Body of pancreas (tissue), 4 donors: ENCODE data around the gene AKNAD1. TPM values are rescaled to one million over a fixed set of nuclear protein-coding genes. Genes with fewer than 3 reads are reported as not detected.

Experiments used
- ATAC-seq: fragments of 150-250 bp; one replicate; pipeline ENCODE4 v1.9.1; 2016
- DNase-seq, 4 donors: peaks; one replicate each; pipeline ENCODE4 v3.0.0-alpha.2; 2019
- H3K27ac ChIP-seq, 4 donors: fragments of 200-600 bp; sonication (generic); 1 replicate in 3 of 4; 2 replicates in 1 of 4; pipeline versions ENCODE4 v1.5.1 to v1.6.1; 2016 to 2019; ENCODE audit warnings: mild to moderate bottlenecking in 1 of 4, mixed read lengths in 1 of 4, moderate library complexity in 1 of 4
- H3K27me3 ChIP-seq, 2 donors: fragments of 200-600 bp; sonication (generic); one replicate each; pipeline ENCODE4 v1.6.0; 2016; ENCODE audit warnings: mild to moderate bottlenecking in 1 of 2
- H3K36me3 ChIP-seq, 2 donors: fragments of 200-600 bp; sonication (generic); replicated peaks in 1 of 2; 2 replicates each; pipeline ENCODE4 v1.5.1; 2016; ENCODE audit warnings: low read depth in 2 of 2; ENCODE audit not compliant: insufficient read depth in 1 of 2
- H3K4me1 ChIP-seq: fragments of 200-600 bp; sonication (generic); one replicate; pipeline ENCODE4 v1.6.0; 2016
- H3K4me3 ChIP-seq, 2 donors: fragments of 200-600 bp; sonication (generic); 1 replicate in 1 of 2; 2 replicates in 1 of 2; pipeline ENCODE4 v1.5.1; 2016 to 2019
- H3K9me3 ChIP-seq, 3 donors: fragments of 200-600 bp; sonication (generic); 1 replicate in 2 of 3; 2 replicates in 1 of 3; pipeline ENCODE4 v1.5.1; 2016
- POLR2A ChIP-seq, 3 donors: fragments of 450-650 bp; IDR thresholded peaks; one replicate each; pipeline ENCODE4 v1.6.1; 2016; ENCODE audit warnings: antibody characterized with exemption in 3 of 3, mild to moderate bottlenecking in 2 of 3
- WGBS, 2 donors: methylation state at CpG; one replicate each; pipeline ENCODE4 v1.1.5; 2017; 5-methylcytosine and 5-hydroxymethylcytosine counted together
- intact Hi-C: fragments of 100-400 bp; cut with DNase I; formaldehyde crosslinking; loops from one replicate; pipeline ENCODE4 v1.15.1; 2023
- total RNA-seq, 2 donors: library from RNA; depleted of rRNA; stranded (reverse); fragments of >200 nt; gene quantifications; one replicate each; pipeline ENCODE4 v1.1.0, GENCODE V29; 2016
- TF ChIP-seq, protein P1 (sequence below), 7 experiments: fragments of 450-650 bp in 4 of 7; fragments of 200-600 bp in 3 of 7; sonication (generic) in 3 of 7; IDR thresholded peaks; one replicate each; pipeline ENCODE4 v1.5.1; 2016 to 2019; ENCODE audit warnings: antibody characterized with exemption in 7 of 7

Gene AKNAD1
- total RNA-seq, 2 donors from 2014 or later = not detected

DNA sequence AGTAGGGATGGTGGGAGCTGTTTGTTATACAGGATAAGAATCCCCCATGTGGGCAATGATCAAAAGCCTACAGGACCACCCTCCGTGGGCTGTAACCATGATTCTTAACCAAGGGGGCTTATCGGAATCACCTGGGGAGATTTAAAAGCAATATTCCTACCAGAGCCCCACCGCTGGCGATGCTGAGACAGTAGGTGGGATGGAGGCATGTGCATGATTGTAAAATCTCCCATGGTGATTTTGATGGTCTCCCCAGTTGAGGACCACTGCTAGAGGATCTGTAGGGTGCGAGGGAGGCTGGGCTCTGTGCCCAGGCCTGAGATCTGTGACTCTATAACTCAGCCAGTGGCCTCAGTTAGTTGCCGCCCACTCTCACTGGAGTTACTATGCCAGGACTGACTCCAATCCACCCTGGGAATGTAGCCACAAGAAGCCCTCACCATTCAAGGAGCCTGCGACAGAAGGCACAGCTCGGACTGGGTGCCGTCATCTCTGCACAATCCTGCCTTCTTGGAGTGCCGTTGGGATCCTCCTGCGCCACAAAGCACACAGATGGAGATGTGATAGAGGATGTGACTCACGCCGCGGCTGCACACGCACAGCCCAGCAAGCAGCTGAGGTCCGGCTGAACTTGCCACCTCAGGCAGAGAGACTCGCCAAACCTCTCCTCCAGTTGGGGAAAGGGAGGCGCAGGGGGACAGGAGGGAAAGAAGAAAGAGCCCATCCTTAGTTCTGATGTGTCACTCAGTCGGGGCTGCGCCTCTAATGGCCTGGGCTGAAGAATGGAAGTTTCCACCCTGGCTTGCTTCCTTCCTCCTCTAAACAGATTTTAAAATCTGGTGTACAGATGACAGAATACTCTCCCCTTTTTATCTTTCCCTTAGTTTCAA, 26.5 kb downstream of the AKNAD1 start:
- Histone ChIP-seq H3K9me3 (no peaks in the 10 kb centered on the region), H3K4me1 (peaks cover 9% of the 10 kb centered on the region), H3K27me3 (no peaks in the 10 kb centered on the region), H3K27ac (peak overlapping the region in 2 of 4 donors; percentile 50 to 53), H3K36me3 (no peaks in the 10 kb centered on the region), H3K4me3 (no peak overlapping the region)
- no peak for TF ChIP-seq POLR2A (IDR thresholded peaks at IDR 0.05)
- TF ChIP-seq, protein P1, sequence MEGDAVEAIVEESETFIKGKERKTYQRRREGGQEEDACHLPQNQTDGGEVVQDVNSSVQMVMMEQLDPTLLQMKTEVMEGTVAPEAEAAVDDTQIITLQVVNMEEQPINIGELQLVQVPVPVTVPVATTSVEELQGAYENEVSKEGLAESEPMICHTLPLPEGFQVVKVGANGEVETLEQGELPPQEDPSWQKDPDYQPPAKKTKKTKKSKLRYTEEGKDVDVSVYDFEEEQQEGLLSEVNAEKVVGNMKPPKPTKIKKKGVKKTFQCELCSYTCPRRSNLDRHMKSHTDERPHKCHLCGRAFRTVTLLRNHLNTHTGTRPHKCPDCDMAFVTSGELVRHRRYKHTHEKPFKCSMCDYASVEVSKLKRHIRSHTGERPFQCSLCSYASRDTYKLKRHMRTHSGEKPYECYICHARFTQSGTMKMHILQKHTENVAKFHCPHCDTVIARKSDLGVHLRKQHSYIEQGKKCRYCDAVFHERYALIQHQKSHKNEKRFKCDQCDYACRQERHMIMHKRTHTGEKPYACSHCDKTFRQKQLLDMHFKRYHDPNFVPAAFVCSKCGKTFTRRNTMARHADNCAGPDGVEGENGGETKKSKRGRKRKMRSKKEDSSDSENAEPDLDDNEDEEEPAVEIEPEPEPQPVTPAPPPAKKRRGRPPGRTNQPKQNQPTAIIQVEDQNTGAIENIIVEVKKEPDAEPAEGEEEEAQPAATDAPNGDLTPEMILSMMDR (IDR thresholded peaks at IDR 0.05) = no peak
- WGBS, 2 donors = 67 to 75% methylated on average over 16 to 19 of the region's 20 CpGs
- DNase-seq (peak; percentile 27 to 62 (median 36)), ATAC-seq (peak; percentile 70)
- intact Hi-C loops = loop anchor here (10.0 kb wide), 1 partner anchor 434 kb away; no protein-coding TSS in a partner anchor

DNA sequence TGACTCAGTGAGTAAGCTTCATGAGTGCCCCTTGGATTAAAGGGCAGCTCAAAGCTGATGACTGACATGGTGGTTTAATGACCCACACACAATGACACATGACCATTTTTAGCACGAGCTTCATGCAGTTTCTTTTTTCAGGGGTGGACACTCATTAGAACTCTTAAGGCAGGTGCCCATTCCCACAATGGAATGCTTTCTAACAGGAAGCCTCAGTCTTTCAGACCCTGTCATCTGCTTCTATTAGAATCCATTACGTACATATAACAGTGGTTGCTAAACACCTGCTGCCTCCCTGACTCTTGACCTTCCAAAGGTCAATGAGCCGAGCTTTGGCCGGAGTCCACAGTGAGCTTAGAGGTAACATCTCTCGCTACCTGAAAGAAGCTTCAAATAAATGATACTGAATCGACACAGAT, 27.4 kb downstream of the AKNAD1 start:
- Histone ChIP-seq H3K4me3 (no peak overlapping the region), H3K27ac (no peak overlapping the region)

DNA sequence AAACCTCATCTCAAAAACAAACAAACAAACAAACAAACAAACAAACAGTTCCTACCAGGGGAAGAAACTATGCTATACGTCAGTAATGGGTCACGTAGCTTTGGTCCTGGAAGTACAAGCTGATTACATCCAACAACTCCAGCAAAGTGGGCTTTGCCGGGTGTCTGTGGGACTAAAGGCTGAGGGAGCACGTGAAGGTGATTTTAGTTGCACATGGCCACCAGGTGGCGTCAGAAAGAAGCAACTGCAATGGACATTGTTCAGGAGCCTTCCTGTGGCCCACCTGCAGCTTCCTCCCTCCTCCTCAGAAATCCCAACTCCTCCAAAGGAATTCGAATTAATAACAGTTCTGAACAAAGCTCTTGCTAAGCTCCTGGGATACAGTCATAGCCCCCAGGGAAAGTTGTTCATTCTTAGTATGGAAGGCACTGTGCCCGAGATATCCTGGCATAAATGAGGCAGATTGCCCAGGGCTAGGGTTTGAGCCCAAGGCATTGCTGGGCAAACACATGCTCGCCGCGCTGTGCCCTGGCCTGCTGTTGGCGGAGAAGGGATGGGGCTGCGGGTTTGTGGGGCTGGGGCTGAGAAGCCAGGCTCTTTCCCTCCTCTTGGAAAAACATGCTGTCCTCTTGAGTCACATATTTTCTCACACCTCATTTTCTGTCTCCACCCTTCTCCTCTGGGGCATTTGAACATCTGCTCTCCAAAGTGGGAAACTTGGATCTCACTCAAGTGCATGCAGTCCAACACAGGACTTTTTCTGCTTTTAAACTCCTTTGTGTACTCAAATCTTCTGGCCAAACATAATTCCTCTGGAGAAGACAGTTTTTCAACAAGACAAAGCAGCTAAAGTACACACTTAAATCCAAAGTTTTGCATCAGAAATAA, 28.6 kb downstream of the AKNAD1 start:
- intact Hi-C loops = loop anchor here (5.0 kb wide), 1 partner anchor 69 kb away; no protein-coding TSS in a partner anchor
- Histone ChIP-seq H3K36me3 (no peaks in the 10 kb centered on the region), H3K9me3 (no peaks in the 10 kb centered on the region), H3K27ac (no peak overlapping the region), H3K4me3 (no peak overlapping the region), H3K4me1 (peaks cover 9% of the 10 kb centered on the region), H3K27me3 (no peaks in the 10 kb centered on the region)
- peak; percentile 78 to 84 (median 80) for DNase-seq
- no peak for TF ChIP-seq POLR2A (IDR thresholded peaks at IDR 0.05)
- TF ChIP-seq, protein P1 (IDR thresholded peaks at IDR 0.05) = peak; percentile 53 to 73 (median 67)
- 23 to 24% methylated on average over 12 of the region's 12 CpGs for WGBS, 2 donors
- ATAC-seq = peak; percentile 66

More for the DNA sequence above, 27.4 kb downstream of the AKNAD1 start:
- TF ChIP-seq, protein P1 (IDR thresholded peaks at IDR 0.05) = no peak
- TF ChIP-seq POLR2A (IDR thresholded peaks at IDR 0.05) = no peak
- Histone ChIP-seq H3K36me3 (no peaks in the 10 kb centered on the region), H3K4me1 (peaks cover 9% of the 10 kb centered on the region), H3K9me3 (no peaks in the 10 kb centered on the region), H3K27me3 (no peaks in the 10 kb centered on the region)
- ATAC-seq = no peak
- DNase-seq = no peak
- WGBS, 2 donors = 36 to 37% methylated on average over 6 of the region's 6 CpGs
- intact Hi-C loops = loop anchor here (5.0 kb wide), 1 partner anchor 68 kb away; no protein-coding TSS in a partner anchor

DNA sequence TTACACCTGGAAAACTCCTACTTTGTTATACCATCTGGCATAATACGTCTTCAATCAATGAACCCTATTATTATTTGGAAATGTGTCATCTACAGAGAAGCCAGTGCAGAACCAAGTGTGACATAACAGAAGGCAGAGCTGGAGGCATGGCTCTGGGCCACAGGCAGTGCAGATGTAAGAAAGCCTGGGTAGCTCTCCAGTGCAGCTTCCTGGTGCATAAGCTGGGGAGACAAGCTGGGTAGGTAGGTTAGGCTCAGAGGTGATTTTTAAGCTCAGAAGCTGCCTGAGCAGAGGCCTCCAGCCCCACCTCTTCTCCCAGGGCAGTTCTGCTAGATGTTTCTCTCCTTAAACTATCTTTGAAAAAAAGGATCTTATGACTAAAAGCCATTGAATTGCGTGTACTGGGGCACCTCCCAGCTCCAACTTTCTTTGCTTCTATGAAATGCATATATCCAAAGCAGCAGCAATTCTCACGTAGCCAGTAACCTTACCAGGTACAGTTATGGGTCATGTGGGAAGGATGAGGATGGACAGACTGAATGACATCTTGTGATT, 30.7 kb downstream of the AKNAD1 start:
- Histone ChIP-seq H3K4me1 (peaks cover 9% of the 10 kb centered on the region), H3K36me3 (no peaks in the 10 kb centered on the region), H3K4me3 (no peak overlapping the region), H3K9me3 (no peaks in the 10 kb centered on the region), H3K27ac (no peak overlapping the region), H3K27me3 (no peaks in the 10 kb centered on the region)
- DNase-seq = no peak
- TF ChIP-seq POLR2A (IDR thresholded peaks at IDR 0.05) = no peak
- TF ChIP-seq, protein P1 (IDR thresholded peaks at IDR 0.05) = no peak
- WGBS, 2 donors = 87 to 95% methylated on average over 3 of the region's 3 CpGs
- intact Hi-C loops = loop anchor here (5.0 kb wide), 1 partner anchor 71 kb away; no protein-coding TSS in a partner anchor
- no peak for ATAC-seq
